ENCODE results near the gene TMEM132C. TPM values are rescaled to one million over a fixed set of nuclear protein-coding genes. Genes with fewer than 3 reads are reported as not detected.
A peak's percentile ranks its signal among the peaks of the same experiment; 100 is the strongest.

Gene TMEM132C
- total RNA-seq, 1 experiment from 2014 or later: not detected

GRCh38 chr12:128660532-128661225, 393.7 kb downstream of the TMEM132C start:
- DNase-seq (ENCODE audit: low read depth): no peak

DNA sequence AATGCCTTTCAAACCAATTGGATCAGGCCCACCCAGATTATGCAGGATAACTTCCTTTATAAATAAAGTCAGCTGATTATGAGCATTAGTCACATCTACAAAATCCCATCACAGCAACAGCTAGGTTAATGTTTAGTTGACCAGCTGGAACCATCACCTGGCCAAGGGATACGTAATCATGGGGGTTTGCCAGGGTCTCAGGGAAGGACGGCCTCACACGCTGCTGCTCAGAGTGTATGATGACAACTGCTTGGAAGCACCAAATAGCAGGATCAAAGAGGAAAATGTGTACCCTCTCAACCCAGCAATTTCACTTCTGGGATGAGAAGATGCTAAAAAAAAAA, 394.2 kb downstream of the TMEM132C start:
- DNase-seq (ENCODE audit: low read depth): no peak

- no peak for DNase-seq (ENCODE audit: low read depth)
Measured at GRCh38 chr12:128662101-128662500, 395.1 kb downstream of the TMEM132C start.

DNA sequence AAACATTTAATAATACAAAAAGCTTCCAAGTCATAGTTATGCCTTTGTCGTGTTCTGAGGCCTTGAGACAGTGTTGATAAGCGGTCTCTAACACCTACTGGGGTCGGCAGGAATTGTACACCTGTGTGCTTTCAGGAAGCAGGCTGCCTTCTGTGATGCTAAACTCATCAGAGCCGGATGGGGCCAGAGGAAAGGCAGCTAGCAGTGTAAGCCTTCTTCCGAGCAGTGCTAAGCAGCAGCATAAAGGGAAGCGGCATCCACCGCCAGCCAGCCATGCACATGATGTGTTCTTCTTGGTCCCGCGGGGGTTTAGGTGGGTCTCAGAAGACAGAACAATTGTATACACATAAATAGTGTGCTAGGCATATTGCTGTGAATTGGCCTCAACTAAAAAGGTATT, 397.5 kb downstream of the TMEM132C start:
- no peak for DNase-seq (ENCODE audit: low read depth)

DNA sequence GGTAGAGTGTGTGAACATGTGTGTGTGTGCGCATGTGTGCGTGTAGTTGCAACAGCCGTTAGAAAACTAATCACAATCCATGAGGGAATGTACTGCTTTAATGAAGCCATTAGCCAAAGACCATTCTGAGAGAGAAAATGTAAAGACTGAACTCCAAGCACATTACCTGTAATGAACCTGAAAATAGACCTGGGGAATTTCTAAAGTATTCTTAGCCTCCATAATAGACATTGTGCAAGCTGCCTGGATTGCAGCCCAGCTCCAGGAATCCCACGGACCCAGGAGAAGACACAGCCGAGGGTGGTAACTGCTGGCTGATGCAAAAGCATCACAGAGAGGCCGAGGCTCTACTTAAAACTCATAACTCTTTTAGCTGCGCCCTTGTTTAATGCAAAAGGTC, 400.2 kb downstream of the TMEM132C start:
- DNase-seq (ENCODE audit: low read depth): no peak

DNA sequence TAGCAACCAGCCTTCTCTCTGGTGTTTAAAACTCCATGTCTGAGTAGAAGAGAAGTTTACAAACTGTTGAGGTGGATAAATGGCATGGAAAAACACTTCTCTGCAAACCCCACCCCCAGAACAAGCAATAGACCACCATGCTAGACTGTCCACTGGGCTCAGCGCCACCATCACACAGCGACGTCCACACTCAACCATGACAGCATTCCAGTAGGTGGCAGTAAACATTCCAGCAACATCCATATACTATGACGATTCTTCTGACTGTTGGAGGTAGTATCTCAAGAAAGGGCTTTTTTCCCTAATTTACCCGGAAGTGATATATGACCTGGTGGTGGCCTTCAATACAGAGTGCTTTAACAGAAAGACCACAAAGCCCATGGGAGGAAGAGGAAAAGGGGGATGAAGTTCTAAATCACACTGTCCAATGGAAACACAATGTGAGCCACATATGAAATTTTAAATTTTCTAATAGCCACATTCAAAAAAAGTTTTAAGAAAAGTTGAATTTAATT, 404.6 kb downstream of the TMEM132C start:
- peak; percentile 5 for DNase-seq (ENCODE audit: low read depth)

GRCh38 chr12:128672428-128672827, 405.5 kb downstream of the TMEM132C start:
- no peak for DNase-seq (ENCODE audit: low read depth)

- DNase-seq (ENCODE audit: low read depth): no peak
Measured at GRCh38 chr12:128672893-128673292, 405.9 kb downstream of the TMEM132C start.

DNA sequence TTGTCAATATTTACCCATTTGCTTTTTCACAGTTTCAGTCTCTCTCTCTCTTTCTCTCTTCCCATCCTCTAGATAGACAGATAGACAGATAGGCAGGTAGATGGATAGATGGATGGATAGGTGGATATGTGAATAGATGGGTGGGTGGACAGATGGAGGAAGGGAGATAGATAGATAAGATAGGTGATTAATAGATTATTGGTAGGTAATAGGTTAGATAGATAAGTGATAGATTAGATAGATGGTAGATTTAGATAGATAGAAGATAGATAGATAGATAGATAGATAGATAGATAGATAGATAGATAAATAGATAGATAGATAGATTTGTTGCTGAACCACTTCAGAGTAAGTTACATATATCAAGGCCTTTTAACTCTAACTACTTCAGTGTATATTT, 408.6 kb downstream of the TMEM132C start:
- DNase-seq (ENCODE audit: low read depth): no peak

DNA sequence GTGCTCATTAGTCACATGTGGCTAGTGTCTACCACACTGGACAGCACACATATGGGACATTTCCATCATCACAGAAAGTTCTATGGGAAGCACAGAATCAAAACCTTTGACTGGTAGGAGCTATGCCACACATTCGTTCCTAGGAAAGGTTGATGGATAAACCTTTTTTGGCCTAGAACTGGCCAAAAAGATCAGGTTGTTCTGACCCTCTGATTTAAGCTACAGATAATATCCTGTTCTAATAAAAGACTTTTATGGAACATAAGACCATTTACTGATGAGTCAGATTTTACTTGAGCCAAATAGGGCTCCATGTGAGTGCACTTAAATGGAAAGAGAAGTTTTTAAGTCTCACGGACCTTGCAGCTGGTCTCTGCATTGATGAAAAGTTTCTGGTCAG, 413.6 kb downstream of the TMEM132C start:
- no peak for DNase-seq (ENCODE audit: low read depth)

DNA sequence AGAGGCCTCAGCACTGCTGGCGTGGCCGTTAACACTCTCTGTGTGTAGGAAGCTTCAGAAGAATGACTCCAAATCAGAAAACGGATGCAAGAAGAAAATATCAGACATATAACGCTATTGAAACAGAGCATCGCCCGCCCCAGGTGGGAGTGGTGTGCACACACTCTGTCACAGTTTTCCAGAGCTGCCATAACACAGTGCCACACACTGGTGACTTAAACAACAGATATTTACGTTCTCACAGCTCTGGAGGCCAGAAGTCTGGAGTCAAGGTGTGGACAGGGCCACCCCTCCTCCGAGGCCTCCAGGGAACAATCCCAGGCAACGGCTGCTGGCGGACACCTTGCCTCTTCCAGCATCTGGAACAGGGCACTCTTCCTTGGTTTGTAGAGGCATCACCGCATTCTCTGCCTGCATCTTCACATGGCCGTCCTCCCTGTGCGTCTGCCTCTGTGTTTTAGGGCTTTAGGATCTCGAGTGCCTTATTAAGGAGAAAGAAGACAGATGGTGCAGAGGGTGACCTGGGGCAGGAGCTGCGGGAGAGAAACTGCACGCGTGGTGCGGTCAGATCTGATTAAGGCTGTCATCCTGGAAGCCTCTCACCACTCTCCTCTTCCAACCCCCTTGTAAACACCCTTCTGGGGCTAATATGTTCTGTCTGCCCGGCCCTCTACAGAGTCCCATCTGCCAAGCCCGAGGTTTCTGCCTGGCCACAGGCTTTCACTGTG, 415.7 kb downstream of the TMEM132C start:
- DNase-seq (ENCODE audit: low read depth): no peak

DNA sequence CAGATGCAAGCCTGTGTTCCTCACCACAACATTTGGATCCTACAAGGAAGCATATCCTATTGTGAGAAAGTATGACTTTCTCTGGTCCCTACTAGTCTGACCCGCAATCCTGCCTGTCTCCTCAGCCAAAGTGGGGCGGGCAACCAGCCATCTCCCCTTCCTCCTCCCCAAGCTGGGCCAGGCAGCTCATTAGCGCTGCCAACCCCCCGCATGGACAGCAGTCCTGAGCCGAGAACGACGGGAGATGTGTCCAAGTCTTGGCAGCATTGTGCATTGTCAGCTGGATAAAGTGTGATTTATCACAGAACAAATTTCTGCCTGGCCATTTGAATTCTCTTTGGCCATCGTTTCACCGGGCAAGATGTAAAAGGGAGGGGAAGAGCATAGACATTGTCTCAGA, 417.4 kb downstream of the TMEM132C start:
- no peak for DNase-seq (ENCODE audit: low read depth)

DNA sequence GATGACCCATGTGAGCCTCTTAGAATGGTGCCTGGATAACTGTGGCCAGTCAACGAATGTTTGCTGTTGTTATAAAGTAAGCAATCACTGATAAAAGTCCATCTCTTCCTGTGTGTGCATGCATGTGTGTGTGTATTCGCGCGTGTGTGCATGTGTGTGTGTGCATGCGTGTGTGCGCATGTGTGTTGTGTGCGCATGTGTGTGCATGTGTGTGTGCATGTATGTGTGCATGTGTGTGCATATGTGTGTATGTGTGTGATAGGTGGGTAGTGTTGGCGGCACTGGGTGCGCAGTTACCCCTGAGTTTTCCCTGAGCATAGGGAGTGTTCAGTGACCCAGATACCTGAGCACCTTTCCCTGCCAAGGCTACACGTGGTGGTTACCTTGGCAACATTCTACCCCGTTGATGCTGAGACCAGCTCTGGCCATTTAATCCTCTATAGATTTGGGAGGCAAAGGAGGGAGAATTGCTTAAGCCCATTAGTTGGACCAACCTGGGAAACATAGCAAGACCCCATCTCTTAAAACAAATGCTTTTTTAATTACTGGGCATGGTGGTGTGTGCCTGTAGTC, 419.0 kb downstream of the TMEM132C start:
- no peak for DNase-seq (ENCODE audit: low read depth)

DNA sequence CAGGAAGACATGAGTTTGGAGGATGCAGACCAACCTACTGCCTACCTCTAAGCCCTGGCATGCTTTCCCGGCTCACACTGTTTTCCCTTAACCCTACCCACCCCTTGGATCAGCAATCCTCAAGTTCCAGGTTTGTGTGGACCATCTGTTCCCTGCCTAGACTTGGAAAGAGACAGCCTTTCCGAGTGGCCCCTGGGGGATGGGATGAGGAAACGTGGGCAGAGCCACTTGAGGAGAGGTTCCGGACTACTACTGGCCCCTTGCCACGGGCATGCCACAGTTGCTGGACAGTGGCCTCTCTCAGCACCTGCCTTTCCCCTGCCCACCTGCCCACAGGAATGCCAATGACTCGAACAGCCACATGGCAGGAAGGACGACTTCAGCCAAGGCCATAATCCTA, 420.9 kb downstream of the TMEM132C start:
- DNase-seq (ENCODE audit: low read depth): no peak

DNA sequence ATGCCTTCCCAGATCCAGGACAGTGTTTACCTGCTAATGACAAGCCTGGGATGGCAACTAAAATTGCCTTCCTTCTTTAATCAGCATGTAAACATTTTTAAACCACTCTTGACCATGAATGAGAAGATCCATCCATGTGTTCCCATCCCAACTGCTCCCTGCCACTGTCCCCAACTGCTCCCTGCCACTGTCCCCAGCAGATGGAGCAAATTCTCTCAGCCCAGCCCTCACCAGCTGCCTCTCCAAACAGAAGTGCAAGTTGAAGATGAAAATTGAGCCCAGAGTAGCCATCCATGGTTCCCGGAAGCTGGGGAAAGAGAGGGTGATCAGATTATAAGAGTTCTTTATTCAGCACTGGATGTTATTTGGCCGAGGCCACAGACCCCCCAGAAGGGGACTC, 423.7 kb downstream of the TMEM132C start:
- no peak for DNase-seq (ENCODE audit: low read depth)

GRCh38 chr12:128693115-128693514, 426.1 kb downstream of the TMEM132C start:
- DNase-seq (ENCODE audit: low read depth): no peak

DNA sequence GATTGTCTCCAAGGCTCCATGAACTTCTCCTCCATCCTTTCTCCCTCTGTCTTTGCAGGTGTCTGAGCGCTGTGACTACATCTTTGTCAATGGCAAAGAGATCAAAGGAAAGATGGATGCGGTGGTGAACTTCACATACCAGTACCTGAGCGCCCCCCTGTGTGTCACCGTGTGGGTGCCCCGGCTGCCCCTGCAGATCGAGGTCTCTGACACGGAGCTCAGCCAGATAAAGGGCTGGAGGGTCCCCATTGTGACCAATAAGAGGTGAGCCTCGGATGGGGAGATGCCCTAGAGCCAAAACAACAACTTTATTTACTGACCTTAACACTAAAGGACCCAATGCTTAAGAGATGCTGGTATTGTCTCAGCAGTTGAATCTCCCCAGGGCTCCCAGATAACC, 426.8 kb downstream of the TMEM132C start:
- DNase-seq (ENCODE audit: low read depth): no peak

DNA sequence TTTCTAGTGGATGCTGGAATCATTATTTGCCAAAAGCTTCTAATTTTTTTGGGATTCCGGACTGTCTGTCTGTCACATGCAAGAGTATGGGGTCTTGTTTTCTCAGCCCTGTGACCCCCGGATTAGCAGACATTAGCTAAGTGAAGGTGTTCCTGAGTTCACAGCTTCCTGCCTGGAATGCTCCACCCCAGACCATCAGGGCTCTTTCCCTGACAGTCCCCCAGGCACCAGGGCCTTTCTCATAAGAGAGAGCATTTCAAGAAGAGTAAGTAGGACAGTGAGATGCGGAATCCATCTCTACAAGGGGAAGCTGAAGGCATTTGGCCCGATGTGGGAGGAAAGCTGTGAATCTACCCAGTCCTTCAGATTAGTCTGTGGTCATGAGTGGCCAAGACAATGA, 427.5 kb downstream of the TMEM132C start:
- DNase-seq (ENCODE audit: low read depth): no peak

GRCh38 chr12:128695697-128696096, 428.7 kb downstream of the TMEM132C start:
- no peak for DNase-seq (ENCODE audit: low read depth)

GRCh38 chr12:128698301-128698972, 431.5 kb downstream of the TMEM132C start:
- no peak for DNase-seq (ENCODE audit: low read depth)

- DNase-seq (ENCODE audit: low read depth): no peak
Measured at GRCh38 chr12:128699106-128699505, 432.1 kb downstream of the TMEM132C start.

GRCh38 chr12:128702371-128702770, 435.4 kb downstream of the TMEM132C start:
- no peak for DNase-seq (ENCODE audit: low read depth)

- DNase-seq (ENCODE audit: low read depth): no peak
Measured at GRCh38 chr12:128705140-128705539, 438.2 kb downstream of the TMEM132C start.

Measured in M059J (cell line).